ENCODE measurements around the gene AGAP1.
A peak's percentile ranks its signal among the peaks of the same experiment; 100 is the strongest.

The AGAP1 gene

DNA sequence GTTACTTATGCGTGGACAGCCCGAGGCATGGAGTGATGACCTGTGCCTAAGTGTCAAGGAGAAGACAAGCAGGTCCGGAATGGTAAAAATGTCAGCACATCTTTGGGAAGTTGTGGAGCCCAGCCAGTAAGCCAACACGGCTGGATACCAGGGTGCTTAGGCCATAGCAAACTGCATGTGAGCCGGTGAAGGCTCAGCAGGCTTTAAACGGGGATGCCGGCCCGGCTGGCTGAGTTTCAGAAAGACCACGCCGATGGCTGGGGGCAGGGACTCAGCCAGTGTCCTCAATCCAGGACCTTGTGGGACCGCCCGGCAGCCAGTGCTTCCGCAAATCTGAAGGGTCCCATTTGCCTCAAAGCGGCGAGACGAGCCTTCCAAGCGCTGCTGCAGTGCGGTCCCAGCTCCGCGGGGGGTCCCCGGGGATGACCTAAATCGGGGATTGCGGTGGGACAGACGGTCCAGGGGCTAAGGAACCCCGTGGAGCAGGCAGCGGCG is 946 bp upstream of the AGAP1 start:
- no peak for DNase-seq

DNA sequence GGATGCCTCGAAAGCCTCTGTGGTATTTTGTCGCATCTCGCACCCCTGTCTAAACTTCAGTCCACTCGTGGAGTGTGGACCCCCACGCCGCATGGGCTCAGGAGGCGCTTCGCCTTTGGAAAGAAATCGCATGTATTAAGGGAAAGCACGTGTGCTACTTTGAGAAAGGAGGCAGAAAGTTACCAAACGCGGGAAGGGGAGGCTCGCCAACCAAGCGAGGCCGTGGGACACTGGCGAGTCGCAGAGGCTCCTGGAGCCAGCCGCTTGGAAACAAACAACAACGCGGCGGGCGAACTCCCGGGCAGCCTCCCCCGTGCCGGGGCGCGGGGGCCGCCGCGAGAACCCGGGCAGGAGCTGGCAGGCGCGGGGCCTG is 455 bp upstream of the AGAP1 start:
- peak; percentile 12 for DNase-seq

GRCh38 chr2:235494716-235495372 is 1.0 kb downstream of the AGAP1 start:
- DNase-seq = peak; percentile 7

DNA sequence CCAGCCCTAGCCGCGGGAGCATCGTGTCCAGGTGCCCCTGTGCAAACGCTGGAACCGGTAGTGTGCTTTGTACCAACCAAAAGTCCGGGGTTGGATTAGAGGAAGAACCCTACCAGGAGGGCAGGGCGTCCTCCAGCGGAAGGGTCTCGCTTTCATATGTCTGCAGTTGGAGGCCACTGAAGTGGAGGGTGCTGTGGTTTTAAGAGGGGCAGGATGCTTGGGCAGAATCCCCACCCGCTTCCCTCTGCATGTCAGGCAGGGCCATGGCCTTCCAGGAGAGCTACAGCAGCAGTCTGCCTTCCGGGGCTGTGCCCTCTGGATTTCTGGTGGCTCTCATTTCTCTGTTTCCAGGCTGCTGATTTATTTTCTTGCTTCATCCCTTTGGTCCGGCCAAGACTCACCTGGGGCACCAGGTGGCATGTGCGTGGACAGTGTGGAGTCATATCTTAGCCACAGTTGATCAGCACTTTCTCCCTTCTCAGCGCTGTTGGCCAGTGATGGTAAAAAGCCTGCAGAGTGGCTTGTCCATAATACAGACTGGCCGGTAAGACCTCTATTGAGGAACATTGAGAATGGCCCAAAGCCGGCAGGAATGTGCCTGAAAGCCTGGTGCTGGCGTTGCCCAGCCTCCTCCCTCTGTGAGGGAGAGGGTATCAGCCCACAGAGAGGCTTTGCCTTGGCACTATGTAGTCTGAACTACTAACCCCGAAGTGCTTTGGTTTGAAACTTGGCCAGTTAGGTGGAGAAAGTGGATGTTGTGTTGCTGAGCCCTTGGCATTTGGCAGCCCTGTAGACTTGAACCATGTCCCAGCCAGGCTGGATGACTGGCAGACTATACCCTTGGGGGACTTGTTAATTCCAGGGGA is 1.8 kb downstream of the AGAP1 start:
- DNase-seq = no peak

DNA sequence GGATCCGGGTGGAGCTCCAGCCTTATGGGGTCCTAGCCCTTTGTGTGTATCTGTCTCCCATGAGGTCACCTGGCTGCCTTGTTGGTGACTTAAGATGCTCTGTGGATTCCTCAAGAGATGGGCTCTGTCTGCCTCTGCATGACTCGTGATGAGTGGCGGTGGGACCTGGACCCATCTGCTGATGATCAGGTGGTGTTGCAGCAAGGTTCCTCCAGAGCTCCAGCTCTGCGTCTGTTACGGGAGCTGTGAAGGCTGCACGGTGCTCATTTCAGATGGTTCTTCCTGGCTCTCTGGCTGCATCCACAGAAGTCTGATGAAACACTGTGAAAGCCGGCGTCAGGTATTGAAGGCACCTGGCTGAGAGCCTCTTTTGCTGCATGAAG is 2.4 kb downstream of the AGAP1 start:
- peak; percentile 24 for DNase-seq

DNA sequence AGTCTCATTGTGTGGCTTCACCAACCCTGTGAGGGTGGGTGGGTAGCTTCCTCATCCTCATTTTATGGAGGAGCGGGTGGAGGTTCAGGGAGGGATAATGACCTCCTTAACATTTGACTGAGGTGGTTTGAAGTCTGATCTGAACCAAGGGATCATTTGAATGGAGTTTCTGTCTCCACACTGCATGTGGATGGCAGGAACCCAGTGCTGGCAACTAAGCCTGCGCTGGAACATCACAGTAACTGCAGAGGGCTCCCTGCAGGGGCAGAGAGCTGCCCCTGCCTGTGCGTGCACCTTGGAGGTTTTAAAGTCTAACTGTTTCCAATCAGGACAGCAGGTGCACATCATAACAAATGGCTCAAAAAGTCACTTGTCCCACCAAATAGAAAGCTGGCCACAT is 3.3 kb downstream of the AGAP1 start:
- DNase-seq = no peak

GRCh38 chr2:235498541-235498940 is 4.7 kb downstream of the AGAP1 start:
- no peak for DNase-seq

GRCh38 chr2:235498946-235499812 is 5.3 kb downstream of the AGAP1 start:
- DNase-seq = no peak

DNA sequence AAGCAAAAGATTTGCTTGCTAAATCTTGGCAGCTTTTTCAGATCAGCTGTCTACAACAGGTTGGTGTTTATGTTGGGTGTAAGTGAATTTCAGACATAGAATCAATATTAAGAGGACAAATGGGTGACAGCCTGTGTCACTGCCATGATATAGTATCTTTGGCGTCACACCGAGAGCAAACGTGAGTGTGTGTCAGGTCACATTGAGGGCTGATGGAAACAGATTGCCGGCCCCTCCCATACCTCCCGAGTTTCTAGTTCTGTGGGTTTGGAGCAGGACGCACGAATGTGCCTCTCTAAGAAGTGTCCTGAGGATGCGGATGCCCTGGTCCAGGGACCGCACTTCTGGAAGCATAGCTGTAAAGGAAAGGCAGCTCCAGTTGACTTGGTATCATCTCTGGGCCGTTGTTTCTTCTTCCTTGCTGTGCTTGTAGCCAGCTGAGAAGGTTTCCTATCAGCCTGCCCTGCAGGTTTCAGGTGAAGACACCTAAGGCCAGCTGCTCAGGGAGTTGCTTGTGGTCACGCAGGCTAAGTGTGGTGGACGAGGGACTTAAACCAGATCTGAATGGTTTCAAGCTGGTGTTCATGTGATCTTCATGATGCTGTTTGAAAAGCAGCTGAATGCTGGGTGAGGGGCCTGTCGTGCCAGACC is 6.4 kb downstream of the AGAP1 start:
- no peak for DNase-seq

DNA sequence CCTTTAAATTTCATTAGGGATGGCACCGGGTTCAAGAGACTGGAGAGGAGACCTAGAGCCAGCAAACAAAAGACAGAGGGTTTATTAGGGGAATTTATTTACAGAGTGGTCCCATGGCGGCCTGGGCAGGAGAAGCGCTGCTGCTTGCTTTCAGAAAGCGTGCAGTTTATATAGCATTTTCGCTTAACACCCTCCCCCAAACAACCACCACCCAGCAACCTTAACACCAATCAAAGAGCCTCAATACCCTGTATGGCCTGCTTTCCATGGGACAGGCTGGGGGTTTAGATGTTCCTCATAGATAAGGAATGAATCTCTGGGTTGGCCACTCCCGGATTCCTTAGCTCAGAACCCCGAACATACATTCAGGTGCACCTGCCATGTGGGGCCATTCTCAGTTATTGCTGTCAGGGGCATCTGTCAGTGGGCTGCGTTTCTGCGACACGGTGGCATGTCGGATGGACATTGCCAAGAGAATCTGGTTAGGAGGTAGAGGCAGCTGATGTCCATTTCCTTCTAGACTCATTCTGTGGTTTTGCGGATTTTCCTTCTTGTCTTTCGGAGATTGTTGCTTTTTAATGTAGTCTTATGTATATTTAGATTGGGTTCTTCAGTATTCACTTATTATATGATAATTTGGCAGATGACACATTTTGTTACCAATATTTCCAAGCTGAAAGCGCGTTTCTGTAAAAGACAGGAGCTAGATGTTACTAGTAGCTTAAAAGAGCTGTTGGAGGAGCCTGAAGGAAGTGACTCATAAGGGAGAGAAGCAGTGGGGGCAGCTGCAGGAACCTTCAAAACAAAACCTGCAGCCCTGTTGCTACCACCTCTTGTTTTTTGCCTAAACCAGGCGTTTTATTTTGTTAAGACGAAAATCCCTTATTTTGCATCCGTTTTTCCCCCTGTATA is 7.2 kb downstream of the AGAP1 start:
- peak; percentile 58 for DNase-seq

DNA sequence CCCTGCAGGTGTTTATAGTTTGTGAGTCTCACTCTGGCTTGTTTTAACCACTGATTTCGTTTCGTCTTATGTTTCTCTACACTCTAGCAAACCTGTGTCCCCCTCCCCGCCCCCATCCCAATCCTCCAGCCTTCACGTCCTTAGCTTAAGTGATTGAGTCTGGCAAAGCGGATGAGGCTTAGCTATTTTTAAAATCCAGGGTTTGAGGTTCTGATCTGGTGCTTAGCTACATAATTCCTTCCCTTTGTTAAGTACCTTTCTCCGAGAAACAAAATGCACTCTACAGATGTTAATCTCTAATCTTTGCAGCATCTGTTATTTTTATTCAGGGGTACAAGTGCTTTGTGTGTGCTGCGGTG is 7.8 kb downstream of the AGAP1 start:
- no peak for DNase-seq

DNA sequence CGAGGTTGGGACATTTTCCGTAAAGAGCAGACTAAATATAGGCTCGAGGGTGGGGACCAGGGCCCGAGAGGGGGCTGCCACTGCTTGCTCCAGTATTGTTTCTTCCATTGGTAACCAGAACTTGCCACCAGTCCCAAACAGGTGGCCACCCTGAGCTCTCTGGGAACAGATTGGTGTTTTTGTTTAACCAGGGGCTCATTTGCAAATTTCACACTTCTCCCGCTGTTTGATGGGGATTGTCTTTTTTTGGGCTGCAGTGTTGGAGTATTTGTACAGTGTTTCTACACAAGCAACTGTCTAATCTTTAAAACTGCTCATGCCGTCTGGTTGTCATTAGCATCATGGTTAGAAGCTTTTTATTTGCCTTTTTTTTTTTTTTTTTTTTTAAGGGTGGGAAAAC is 8.5 kb downstream of the AGAP1 start:
- DNase-seq = no peak

GRCh38 chr2:235504441-235505180 is 10.8 kb downstream of the AGAP1 start:
- no peak for DNase-seq

DNA sequence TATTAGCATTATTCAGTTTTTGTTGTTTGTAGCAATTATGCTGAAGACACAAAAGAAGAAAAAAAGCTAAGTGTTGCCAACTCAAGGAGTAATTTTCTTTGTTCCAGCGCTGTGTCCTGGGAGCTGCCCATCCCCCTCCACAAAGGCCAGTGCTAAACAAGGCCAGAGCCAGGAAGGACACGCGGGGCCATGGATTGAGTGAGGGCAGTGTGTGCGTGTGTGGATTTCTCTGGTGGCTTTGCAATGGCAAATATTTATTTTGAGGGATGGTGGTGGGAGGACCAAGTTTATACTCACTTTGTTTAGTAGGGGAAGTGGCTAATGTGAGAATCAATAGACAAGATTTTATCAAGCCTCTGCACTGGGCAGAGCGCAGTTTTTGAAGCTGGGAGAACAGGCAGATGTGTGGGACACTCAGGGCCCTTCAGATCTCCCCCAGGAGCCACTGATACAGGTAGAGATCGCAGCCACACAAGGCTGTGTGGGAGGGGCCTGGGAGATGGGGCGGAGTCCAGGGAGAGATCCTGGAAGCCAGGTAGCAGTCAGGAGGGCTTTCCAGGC is 11.4 kb downstream of the AGAP1 start:
- DNase-seq = no peak

GRCh38 chr2:235506291-235506996 is 12.6 kb downstream of the AGAP1 start:
- DNase-seq = no peak

DNA sequence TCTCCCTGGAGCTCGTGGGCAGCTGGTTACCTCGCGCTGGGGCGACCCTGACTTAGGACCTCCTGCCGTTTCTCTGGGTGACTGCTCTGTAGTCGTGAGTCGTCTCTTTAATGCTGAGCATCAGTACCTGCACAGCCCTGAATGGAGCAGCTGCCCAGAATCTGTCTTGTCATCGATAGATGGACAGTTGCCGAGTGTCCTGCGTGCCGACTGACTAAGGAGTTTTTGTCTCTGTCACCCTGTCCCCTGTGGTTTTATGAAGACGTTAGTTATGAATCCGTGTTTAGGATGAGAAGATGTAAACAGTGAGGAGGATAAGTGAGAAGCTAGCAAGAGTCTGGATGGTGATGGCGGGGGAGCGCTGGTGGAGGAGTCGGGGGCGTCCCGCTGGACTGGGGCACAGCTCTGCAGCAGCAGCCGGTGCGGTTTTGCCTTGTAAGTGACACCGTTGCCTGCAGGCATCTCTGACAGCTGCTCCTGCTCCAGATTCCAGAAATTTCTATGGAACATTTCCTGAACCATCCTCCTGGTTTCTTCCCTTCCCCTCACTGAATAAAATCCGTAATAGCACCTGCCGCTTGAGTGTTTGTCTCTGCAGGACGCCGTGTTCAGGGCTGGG is 13.3 kb downstream of the AGAP1 start:
- no peak for DNase-seq

GRCh38 chr2:235507928-235508327 is 14.1 kb downstream of the AGAP1 start:
- DNase-seq = no peak

DNA sequence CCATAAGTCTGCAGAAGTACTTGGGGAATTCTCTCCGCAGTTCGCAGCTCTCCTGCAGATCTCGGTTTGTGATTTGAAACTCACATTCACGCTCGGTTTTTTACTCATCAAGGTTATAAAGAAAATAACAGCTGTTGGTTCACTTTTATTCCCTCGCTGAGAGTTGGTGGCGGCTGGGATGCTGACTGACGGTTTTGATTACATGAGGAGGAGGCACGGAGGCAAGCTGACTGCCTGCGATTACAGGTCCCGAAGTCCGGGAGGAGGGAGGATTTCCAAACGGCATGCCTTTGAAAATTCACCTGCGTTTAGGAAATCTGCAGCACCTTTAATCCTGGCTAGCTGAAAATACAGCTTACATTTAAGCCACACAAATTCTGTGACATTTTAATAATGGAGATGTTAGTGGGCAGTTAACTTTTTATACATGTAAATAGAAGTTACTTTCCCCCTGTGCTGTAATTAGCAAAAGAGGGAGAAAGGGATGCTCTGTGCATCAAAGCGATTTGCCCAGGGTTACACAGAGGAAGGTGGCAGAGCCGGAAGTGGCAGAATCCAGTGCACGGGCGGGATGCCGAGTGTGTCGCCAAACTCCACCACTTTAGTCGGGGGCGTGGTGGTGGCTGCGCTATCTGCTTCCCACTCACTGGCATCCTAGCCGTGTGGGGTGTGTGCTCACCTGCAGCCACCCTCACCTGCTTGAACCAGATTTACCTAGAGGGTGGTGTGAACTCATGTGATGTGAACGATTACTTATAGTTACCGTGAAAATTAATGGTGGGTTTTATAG is 14.7 kb downstream of the AGAP1 start:
- DNase-seq = no peak

- DNase-seq = no peak
Observed at GRCh38 chr2:235510318-235510717, 16.5 kb downstream of the AGAP1 start.

Measured in NCI-H226 (cell line).